ENCODE data around the gene CCDC71.

CCDC71 gene

DNA sequence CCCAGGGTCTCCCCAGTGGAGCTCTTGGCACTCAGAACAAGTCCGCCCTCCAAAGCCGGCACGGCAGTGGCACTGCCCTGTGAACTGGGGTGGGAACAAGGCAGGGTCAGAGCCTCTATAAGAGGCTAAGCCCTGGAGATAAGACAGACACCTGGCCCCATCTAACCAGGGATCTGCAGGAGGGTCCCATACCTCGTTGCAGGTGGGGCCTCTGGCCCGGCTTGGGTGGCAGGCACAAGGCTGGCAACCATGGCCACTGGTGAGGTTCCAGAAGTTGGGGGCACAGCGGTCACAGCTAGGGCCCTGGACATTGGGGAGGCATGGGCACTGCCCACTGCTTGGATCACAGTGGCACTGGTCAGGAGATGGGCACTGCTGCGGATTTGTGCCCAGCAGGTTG lies 41.9 kb downstream of the CCDC71 start:
- ChIA-PET CTCF (no interaction called here), POLR2A (no interaction called here)
- H3K4me3 ChIP-seq (ENCODE audit: low read depth, low read length): no peak overlapping the region
- H3K4me1 ChIP-seq (ENCODE audit: control insufficient read depth, insufficient read depth, low read length): peaks cover 6% of the 10 kb centered on the region; the same call in 1 of the 2 replicates
- TF ChIP-seq, protein P1, sequence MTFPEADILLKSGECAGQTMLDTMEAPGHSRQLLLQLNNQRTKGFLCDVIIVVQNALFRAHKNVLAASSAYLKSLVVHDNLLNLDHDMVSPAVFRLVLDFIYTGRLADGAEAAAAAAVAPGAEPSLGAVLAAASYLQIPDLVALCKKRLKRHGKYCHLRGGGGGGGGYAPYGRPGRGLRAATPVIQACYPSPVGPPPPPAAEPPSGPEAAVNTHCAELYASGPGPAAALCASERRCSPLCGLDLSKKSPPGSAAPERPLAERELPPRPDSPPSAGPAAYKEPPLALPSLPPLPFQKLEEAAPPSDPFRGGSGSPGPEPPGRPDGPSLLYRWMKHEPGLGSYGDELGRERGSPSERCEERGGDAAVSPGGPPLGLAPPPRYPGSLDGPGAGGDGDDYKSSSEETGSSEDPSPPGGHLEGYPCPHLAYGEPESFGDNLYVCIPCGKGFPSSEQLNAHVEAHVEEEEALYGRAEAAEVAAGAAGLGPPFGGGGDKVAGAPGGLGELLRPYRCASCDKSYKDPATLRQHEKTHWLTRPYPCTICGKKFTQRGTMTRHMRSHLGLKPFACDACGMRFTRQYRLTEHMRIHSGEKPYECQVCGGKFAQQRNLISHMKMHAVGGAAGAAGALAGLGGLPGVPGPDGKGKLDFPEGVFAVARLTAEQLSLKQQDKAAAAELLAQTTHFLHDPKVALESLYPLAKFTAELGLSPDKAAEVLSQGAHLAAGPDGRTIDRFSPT (tag by site-specific recombination; IDR thresholded peaks at IDR 0.05): 0 out of 2 replicates have a peak, but pooled peaks have one; percentile 26
- TF ChIP-seq ZBTB49 (tag by site-specific recombination; IDR thresholded peaks at IDR 0.05; ENCODE audit: low read depth): no peak
- no peaks in the 10 kb centered on the region for H3K9me3 ChIP-seq (ENCODE audit: control insufficient read depth, insufficient read depth, low read depth, low read length)
- no peak overlapping the region for H3K27ac ChIP-seq (ENCODE audit: extremely low read depth, low read depth, low read length)
- H3K36me3 ChIP-seq (ENCODE audit: control insufficient read depth in 2 of 2, insufficient read depth in 1 of 2, low read length in 2 of 2): peaks cover 0 to 67% of the 10 kb centered on the region in 2 experiments; a peak in 2 of 3 replicates

DNA sequence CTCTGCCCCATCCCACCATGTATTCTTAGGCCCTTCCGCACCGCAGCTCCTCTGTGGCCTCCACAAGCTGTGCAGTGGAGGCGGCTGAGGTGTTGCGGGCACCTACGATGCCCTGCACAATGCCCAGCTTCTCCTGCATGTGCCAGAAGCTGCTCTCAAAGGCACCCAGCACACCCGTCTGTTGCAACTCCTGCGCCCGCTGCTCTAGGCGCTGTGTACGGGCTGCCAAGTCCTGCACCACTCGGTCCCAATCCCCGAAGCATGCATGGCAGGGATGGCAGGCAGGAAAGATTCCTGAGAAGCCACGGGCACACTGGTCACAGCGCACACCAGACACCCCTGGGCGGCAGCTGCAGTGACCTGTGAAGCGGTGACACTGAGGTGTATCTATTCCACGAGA lies 42.4 kb downstream of the CCDC71 start:
- ChIA-PET CTCF (no interaction called here), POLR2A (no interaction called here)
- TF ChIP-seq ZNF155 (tag by site-specific recombination; IDR thresholded peaks at IDR 0.05): no peak
- TF ChIP-seq ZNF211 (tag by site-specific recombination; IDR thresholded peaks at IDR 0.05; ENCODE audit: low read depth): no peak
- no peak for TF ChIP-seq ZNF366 (tag by site-specific recombination; conservative IDR thresholded peaks at IDR 0.05)
- no peak for TF ChIP-seq ZNF692 (tag by site-specific recombination; IDR thresholded peaks at IDR 0.05)
- TF ChIP-seq ZIC2 (tag by site-specific recombination; IDR thresholded peaks at IDR 0.05): no peak
- Histone ChIP-seq H3K36me3 (ENCODE audit: control insufficient read depth in 2 of 2, insufficient read depth in 1 of 2, low read length in 2 of 2) (peaks cover under 1 to 67% of the 10 kb centered on the region in 2 experiments; a peak in 2 of 3 replicates), H3K9me3 (ENCODE audit: control insufficient read depth, insufficient read depth, low read depth, low read length) (no peaks in the 10 kb centered on the region), H3K4me3 (ENCODE audit: low read depth, low read length) (no peak overlapping the region), H3K4me1 (ENCODE audit: control insufficient read depth, insufficient read depth, low read length) (peaks cover 6% of the 10 kb centered on the region; the same call in 1 of the 2 replicates), H3K27ac (ENCODE audit: extremely low read depth, low read depth, low read length) (no peak overlapping the region)

DNA sequence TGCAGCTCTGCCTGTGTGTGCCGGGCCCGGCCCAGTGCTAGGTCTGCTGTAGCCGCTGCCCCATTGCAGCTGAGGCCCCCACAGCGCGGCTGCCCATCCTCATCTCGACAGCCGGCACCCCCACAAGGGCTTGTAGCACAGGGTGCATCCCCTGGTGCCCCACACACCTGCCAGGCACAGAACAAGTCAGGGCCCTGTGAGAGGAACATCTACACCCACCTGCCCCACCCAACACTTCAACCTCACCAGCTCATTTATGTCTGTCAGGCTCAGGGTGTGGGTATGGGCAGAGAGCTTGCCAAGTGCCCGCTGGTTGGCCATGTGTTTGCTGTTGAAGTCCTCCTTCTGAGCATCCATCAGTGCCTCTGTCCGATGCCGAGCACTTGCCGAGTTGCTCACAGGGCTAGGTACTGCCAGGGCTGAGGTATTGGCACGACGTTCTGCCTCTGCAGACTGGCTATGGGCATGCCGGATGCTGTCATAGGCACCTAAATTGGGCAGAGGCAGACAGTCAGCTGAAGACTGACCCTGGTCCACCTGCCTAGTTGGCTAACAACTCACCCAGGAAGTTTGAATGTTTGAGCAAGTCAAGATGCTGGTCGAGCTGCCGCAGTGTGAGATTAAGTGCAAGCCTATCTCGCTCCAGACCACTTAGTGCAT lies 43.1 kb downstream of the CCDC71 start:
- H3K4me1 ChIP-seq (ENCODE audit: control insufficient read depth, insufficient read depth, low read length): peaks cover 6% of the 10 kb centered on the region; the same call in 1 of the 2 replicates
- POLR2A ChIA-PET: no interaction called here
- peaks cover 7 to 67% of the 10 kb centered on the region in 2 experiments; a peak in 2 of 3 replicates for H3K36me3 ChIP-seq (ENCODE audit: control insufficient read depth in 2 of 2, insufficient read depth in 1 of 2, low read length in 2 of 2)
- CTCF ChIA-PET: no interaction called here
- no peak overlapping the region for H3K4me3 ChIP-seq (ENCODE audit: low read depth, low read length)
- H3K9me3 ChIP-seq (ENCODE audit: control insufficient read depth, insufficient read depth, low read depth, low read length): no peaks in the 10 kb centered on the region
- H3K27ac ChIP-seq (ENCODE audit: extremely low read depth, low read depth, low read length): no peak overlapping the region
- no peak for TF ChIP-seq ZNF114 (tag by site-specific recombination; IDR thresholded peaks at IDR 0.05)
- TF ChIP-seq ZNF600 (tag by site-specific recombination; IDR thresholded peaks at IDR 0.05): peak; percentile 43

DNA sequence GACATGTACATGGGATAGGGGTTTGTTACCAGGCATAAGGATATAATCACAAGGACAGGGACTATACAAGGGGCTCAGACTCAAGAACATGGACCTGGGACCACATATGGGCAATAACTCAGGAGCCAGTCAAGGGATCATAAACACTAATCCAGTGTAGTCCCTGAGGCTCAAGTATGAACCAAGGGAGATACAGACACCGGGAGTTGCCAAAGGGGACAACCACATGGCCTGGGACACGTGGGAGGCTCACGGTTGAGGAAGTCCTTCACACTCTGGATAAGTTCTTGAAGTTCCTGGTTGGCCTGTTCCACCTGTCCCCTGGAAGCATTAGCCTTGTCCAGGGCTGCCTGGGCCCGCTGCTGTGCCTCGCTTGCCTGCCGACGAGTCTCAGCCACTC lies 43.7 kb downstream of the CCDC71 start:
- no peak overlapping the region for H3K4me3 ChIP-seq (ENCODE audit: low read depth, low read length)
- CTCF ChIA-PET: no interaction called here
- H3K9me3 ChIP-seq (ENCODE audit: control insufficient read depth, insufficient read depth, low read depth, low read length): no peaks in the 10 kb centered on the region
- H3K27ac ChIP-seq (ENCODE audit: extremely low read depth, low read depth, low read length): no peak overlapping the region
- H3K4me1 ChIP-seq (ENCODE audit: control insufficient read depth, insufficient read depth, low read length): peaks cover 6% of the 10 kb centered on the region; the same call in 1 of the 2 replicates
- POLR2A ChIA-PET: no interaction called here
- peaks cover 9 to 72% of the 10 kb centered on the region in 2 experiments; a peak in 2 of 3 replicates for H3K36me3 ChIP-seq (ENCODE audit: control insufficient read depth in 2 of 2, insufficient read depth in 1 of 2, low read length in 2 of 2)
- no peak for TF ChIP-seq ZNF623 (tag by site-specific recombination; IDR thresholded peaks at IDR 0.05)
- TF ChIP-seq IKZF3 (tag by site-specific recombination; IDR thresholded peaks at IDR 0.05): no peak
- TF ChIP-seq ZNF660 (tag by site-specific recombination; IDR thresholded peaks at IDR 0.05): no peak
- TF ChIP-seq ZFP41 (tag by site-specific recombination; IDR thresholded peaks at IDR 0.05; ENCODE audit: borderline replicate concordance): no peak
- TF ChIP-seq ZNF133 (tag by site-specific recombination; IDR thresholded peaks at IDR 0.05): no peak
- no peak for TF ChIP-seq TSHZ1 (tag by site-specific recombination; IDR thresholded peaks at IDR 0.05; ENCODE audit: borderline replicate concordance)
- no peak for TF ChIP-seq ZBTB7A (tag by site-specific recombination; IDR thresholded peaks at IDR 0.05; ENCODE audit: low read depth)
- no peak for TF ChIP-seq ZFHX2 (tag by site-specific recombination; conservative IDR thresholded peaks at IDR 0.05)

Measured in HEK293 (cell line).